Panc1 (cell line): ENCODE results near the gene WDR1. TPM values are rescaled to one million over a fixed set of nuclear protein-coding genes. Genes with fewer than 3 reads are reported as not detected.

Source experiments
- ATAC-seq: fragments of 200-7000 bp; cut with Tn5 transposase; 2 replicates; pipeline ENCODE4 v1.9.1; 2020; ENCODE audit warnings: mild to moderate bottlenecking, moderate library complexity
- BruUV-seq: library from RNA; stranded (reverse); fragments of 400-500 nt; replicated peaks from 2 replicates; lab custom pipeline; 2021; lab: Mats Ljungman, UMichigan
- CTCF ChIA-PET: fragments of 300-600 bp; sonication (Branson Sonifier 250); formaldehyde crosslinking; loops from one replicate; lab custom pipeline; 2022; ENCODE audit warnings: antibody characterized with exemption; lab: Charles Lee
- POLR2A ChIA-PET: fragments of 300-600 bp; sonication (Branson Sonifier 250); formaldehyde crosslinking; loops from one replicate; lab custom pipeline; 2022; ENCODE audit warnings: antibody characterized with exemption; lab: Charles Lee
- DNase-seq: peaks from one replicate; pipeline ENCODE4 v3.0.0-alpha.2; 2010; ENCODE audit warnings: low read depth, low spot score
- H3K27ac ChIP-seq: 2 replicates; pipeline ENCODE4 v1.5.1; 2011; ENCODE audit warnings: mild to moderate bottlenecking, low read length, inconsistent platforms
- H3K27me3 ChIP-seq: fragments of 200-500 bp; sonication (Bioruptor generic); 2 replicates; pipeline ENCODE4 v1.6.0; 2014; ENCODE audit warnings: low read length, inconsistent platforms; ENCODE audit not compliant: control insufficient read depth, insufficient read depth
- H3K36me3 ChIP-seq: fragments of 200-500 bp; sonication (Bioruptor generic); 2 replicates; pipeline ENCODE4 v1.5.1; 2014; ENCODE audit warnings: inconsistent platforms, mild to moderate bottlenecking, low read length, moderate library complexity; ENCODE audit not compliant: control insufficient read depth, insufficient read depth
- H3K4me1 ChIP-seq: 2 replicates; pipeline ENCODE4 v1.5.1; 2011; ENCODE audit warnings: inconsistent platforms, mild to moderate bottlenecking, low read length, moderate library complexity; ENCODE audit not compliant: control insufficient read depth, insufficient read depth
- H3K4me3 ChIP-seq, 2 experiments: 2 replicates each; pipeline ENCODE4 v1.5.1; 2011 to 2012; ENCODE audit warnings: low read depth in 2 of 2, low read length in 2 of 2, mild to moderate bottlenecking in 2 of 2, inconsistent platforms in 1 of 2, moderate library complexity in 1 of 2
- H3K9me3 ChIP-seq: fragments of 200-500 bp; sonication (Bioruptor generic); 2 replicates; pipeline ENCODE4 v1.5.1; 2014; ENCODE audit warnings: low read depth, mild to moderate bottlenecking, inconsistent platforms, low read length, moderate library complexity; ENCODE audit not compliant: control insufficient read depth, insufficient read depth
- POLR2AphosphoS5 ChIP-seq: IDR thresholded peaks from 2 replicates; pipeline ENCODE4 v1.6.1; 2012; ENCODE audit warnings: mild to moderate bottlenecking, low read depth, low read length, moderate library complexity
- SIN3A ChIP-seq: IDR thresholded peaks from 2 replicates; pipeline ENCODE4 v1.6.1; 2012; ENCODE audit warnings: low read depth, mild to moderate bottlenecking, low read length, moderate library complexity, borderline replicate concordance; ENCODE audit not compliant: insufficient read depth
- TCF7L2 ChIP-seq: IDR thresholded peaks from 2 replicates; pipeline ENCODE4 v1.6.1; 2011; ENCODE audit warnings: mild to moderate bottlenecking, low read depth, low read length, inconsistent platforms
- in situ Hi-C: cut with HindIII; loops from 2 replicates; pipeline ENCODE4 v1.10.0; 2016; ENCODE audit warnings: low sequenced_read_pairs, low pct_unique_long_range_greater_than_20kb
- intact Hi-C: fragments of 100-400 bp; cut with micrococcal nuclease; formaldehyde crosslinking; loops from one replicate; pipeline ENCODE4 v1.10.0; 2022; ENCODE audit not compliant: unreplicated experiment
- total RNA-seq: library from RNA; stranded (reverse); gene quantifications from one replicate; pipeline ENCODE4 v1.2.1, GENCODE V29; 2021; ENCODE audit not compliant: unreplicated experiment
- TF ChIP-seq, protein P1 (sequence below), 2 experiments: IDR thresholded peaks; 2 replicates each; pipeline ENCODE4 v1.6.1; 2011 to 2012; ENCODE audit warnings: low read depth in 2 of 2, control low read depth in 1 of 2, low read length in 1 of 2, mild to moderate bottlenecking in 1 of 2, moderate library complexity in 1 of 2; ENCODE audit not compliant: insufficient read depth in 1 of 2
- TF ChIP-seq, protein P2 (sequence below): fragments of 450-650 bp; IDR thresholded peaks from 2 replicates; pipeline ENCODE4 v1.5.1; 2017; ENCODE audit warnings: mild to moderate bottlenecking

WDR1 gene
- total RNA-seq, 1 experiment from 2014 or later: 260 TPM

DNA sequence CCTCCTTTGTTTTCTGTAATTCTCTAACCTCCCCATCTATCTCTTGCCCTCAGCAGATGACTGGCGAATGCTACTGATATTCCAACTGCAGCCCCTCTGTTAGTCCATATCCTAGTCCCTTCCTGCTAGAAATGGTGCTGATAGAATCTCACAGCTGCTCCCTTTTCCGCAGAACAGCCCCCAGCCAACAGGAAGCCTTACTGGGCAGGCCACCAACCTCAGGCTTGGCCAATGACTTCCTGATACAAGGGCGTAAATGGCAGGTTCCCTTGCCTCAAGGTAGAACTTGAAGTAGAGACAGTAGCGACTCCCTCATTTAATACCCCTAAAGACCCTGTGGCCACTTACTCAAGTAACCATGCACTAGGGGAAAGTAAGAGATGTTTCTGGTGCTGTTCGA, 68.6 kb downstream of the WDR1 start:
- no peaks in the 10 kb centered on the region for H3K36me3 ChIP-seq
- DNase-seq: no peak
- H3K27me3 ChIP-seq: no peaks in the 10 kb centered on the region
- H3K4me1 ChIP-seq: no peaks in the 10 kb centered on the region
- intact Hi-C loops (no loop called here), in situ Hi-C loops (no loop called here)
- no peaks in the 10 kb centered on the region for H3K9me3 ChIP-seq
- no peak overlapping the region for H3K27ac ChIP-seq
- no peak for TF ChIP-seq SIN3A
- TF ChIP-seq, protein P1, sequence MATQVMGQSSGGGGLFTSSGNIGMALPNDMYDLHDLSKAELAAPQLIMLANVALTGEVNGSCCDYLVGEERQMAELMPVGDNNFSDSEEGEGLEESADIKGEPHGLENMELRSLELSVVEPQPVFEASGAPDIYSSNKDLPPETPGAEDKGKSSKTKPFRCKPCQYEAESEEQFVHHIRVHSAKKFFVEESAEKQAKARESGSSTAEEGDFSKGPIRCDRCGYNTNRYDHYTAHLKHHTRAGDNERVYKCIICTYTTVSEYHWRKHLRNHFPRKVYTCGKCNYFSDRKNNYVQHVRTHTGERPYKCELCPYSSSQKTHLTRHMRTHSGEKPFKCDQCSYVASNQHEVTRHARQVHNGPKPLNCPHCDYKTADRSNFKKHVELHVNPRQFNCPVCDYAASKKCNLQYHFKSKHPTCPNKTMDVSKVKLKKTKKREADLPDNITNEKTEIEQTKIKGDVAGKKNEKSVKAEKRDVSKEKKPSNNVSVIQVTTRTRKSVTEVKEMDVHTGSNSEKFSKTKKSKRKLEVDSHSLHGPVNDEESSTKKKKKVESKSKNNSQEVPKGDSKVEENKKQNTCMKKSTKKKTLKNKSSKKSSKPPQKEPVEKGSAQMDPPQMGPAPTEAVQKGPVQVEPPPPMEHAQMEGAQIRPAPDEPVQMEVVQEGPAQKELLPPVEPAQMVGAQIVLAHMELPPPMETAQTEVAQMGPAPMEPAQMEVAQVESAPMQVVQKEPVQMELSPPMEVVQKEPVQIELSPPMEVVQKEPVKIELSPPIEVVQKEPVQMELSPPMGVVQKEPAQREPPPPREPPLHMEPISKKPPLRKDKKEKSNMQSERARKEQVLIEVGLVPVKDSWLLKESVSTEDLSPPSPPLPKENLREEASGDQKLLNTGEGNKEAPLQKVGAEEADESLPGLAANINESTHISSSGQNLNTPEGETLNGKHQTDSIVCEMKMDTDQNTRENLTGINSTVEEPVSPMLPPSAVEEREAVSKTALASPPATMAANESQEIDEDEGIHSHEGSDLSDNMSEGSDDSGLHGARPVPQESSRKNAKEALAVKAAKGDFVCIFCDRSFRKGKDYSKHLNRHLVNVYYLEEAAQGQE (IDR thresholded peaks at IDR 0.05; ENCODE audit: insufficient read depth in 1 of 2, low read depth in 2 of 2, low read length in 1 of 2): no peak
- no peak for TF ChIP-seq TCF7L2
- TF ChIP-seq POLR2AphosphoS5: no peak
- TF ChIP-seq, protein P2, sequence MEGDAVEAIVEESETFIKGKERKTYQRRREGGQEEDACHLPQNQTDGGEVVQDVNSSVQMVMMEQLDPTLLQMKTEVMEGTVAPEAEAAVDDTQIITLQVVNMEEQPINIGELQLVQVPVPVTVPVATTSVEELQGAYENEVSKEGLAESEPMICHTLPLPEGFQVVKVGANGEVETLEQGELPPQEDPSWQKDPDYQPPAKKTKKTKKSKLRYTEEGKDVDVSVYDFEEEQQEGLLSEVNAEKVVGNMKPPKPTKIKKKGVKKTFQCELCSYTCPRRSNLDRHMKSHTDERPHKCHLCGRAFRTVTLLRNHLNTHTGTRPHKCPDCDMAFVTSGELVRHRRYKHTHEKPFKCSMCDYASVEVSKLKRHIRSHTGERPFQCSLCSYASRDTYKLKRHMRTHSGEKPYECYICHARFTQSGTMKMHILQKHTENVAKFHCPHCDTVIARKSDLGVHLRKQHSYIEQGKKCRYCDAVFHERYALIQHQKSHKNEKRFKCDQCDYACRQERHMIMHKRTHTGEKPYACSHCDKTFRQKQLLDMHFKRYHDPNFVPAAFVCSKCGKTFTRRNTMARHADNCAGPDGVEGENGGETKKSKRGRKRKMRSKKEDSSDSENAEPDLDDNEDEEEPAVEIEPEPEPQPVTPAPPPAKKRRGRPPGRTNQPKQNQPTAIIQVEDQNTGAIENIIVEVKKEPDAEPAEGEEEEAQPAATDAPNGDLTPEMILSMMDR: no peak
- ChIA-PET CTCF (no interaction called here), POLR2A (no interaction called here)
- ATAC-seq: no peak
- BruUV-seq: no TSS peak
- no peak overlapping the region for H3K4me3 ChIP-seq

DNA sequence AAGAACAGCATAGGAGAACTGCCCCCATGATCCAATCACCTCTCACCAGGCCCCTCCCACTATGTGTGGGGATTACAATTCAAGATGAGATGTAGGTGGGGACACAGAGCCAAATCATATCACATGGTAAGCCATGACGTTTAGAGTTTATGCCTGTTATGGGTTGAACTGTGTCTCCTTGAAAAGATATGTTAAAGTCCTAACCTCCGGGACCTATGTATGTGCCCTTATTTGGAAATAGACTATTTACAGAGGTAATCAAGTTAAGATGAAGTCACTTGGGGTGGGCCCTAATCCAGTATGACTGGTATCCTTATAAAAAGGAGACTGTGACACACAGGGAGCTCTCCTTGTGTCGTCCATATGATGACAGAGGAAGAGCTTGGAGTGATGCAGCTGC, 70.1 kb downstream of the WDR1 start:
- H3K27ac ChIP-seq: no peak overlapping the region
- intact Hi-C loops (no loop called here), in situ Hi-C loops (no loop called here)
- H3K36me3 ChIP-seq: no peaks in the 10 kb centered on the region
- DNase-seq (no peak), ATAC-seq (no peak)
- no TSS peak for BruUV-seq
- H3K9me3 ChIP-seq: no peaks in the 10 kb centered on the region
- TF ChIP-seq, protein P2: no peak
- no peak for TF ChIP-seq TCF7L2
- TF ChIP-seq SIN3A: no peak
- no peak for TF ChIP-seq POLR2AphosphoS5
- TF ChIP-seq, protein P1 (IDR thresholded peaks at IDR 0.05; ENCODE audit: insufficient read depth in 1 of 2, low read depth in 2 of 2, low read length in 1 of 2): no peak
- ChIA-PET CTCF (no interaction called here), POLR2A (no interaction called here)
- no peaks in the 10 kb centered on the region for H3K27me3 ChIP-seq
- H3K4me1 ChIP-seq: no peaks in the 10 kb centered on the region
- no peak overlapping the region for H3K4me3 ChIP-seq
